Measurements from ENCODE around the gene ZNF445.

- TF ChIP-seq POLR2AphosphoS5 (IDR thresholded peaks at IDR 0.05; ENCODE audit: low read depth) (no peak), CTCF (IDR thresholded peaks at IDR 0.05; ENCODE audit: insufficient read depth, low read length) (no peak)
Observed at GRCh38 chr3:44467241-44467640, 10.2 kb downstream of the ZNF445 start.
